NCI-H2196 treated with DMSO at 0.1 percent for 48 hours (cell line): ENCODE data around the gene NAA38.

ENCODE experiments used
- DNase-seq: peaks from one replicate; lab custom pipeline; 2025; ENCODE audit not compliant: unreplicated experiment; lab: John Stamatoyannopoulos, UW

The NAA38 gene

DNA sequence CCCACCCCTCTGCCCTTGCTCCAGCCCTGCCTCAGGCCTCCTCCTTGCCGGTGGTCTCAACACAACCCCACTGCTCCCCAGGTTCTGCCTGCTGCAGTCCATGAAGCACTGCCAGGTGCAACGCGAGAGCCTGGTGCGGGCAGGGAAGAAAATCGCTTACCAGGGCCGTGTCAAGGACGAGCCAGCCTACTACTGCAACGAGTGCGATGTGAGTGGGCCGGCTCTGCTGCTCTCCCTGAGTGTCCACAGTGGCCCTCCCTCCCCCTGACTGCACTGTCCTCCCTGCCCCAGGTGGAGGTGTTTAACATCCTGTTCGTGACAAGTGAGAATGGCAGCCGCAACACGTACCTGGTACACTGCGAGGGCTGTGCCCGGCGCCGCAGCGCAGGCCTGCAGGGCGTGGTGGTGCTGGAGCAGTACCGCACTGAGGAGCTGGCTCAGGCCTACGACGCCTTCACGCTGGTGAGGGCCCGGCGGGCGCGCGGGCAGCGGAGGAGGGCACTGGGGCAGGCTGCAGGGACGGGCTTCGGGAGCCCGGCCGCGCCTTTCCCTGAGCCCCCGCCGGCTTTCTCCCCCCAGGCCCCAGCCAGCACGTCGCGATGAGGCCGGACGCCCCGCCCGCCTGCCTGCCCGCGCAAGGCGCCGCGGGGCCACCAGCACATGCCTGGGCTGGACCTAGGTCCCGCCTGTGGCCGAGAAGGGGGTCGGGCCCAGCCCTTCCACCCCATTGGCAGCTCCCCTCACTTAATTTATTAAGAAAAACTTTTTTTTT lies 4.3 kb downstream of the NAA38 start:
- DNase-seq, result no peak

DNA sequence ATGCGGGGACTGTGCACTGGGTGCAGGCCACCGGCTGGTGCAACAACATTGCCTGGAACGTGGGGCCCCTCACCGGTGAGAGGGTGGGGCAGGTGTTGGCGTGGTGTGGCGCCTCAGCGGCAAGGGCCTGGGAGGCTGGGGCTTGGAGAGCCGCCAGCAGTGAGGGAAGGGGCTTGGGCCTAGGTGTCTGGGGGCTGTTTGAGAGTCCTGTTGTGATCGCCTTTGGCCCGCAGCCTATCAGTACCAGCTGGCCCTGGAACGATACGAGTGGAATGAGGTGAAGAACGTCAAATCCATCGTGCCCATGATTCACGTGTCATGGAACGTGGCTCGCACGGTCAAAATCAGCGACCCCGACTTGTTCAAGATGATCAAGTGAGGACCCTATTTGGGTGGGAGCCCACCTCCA lies 5.1 kb downstream of the NAA38 start:
- no peak for DNase-seq

DNA sequence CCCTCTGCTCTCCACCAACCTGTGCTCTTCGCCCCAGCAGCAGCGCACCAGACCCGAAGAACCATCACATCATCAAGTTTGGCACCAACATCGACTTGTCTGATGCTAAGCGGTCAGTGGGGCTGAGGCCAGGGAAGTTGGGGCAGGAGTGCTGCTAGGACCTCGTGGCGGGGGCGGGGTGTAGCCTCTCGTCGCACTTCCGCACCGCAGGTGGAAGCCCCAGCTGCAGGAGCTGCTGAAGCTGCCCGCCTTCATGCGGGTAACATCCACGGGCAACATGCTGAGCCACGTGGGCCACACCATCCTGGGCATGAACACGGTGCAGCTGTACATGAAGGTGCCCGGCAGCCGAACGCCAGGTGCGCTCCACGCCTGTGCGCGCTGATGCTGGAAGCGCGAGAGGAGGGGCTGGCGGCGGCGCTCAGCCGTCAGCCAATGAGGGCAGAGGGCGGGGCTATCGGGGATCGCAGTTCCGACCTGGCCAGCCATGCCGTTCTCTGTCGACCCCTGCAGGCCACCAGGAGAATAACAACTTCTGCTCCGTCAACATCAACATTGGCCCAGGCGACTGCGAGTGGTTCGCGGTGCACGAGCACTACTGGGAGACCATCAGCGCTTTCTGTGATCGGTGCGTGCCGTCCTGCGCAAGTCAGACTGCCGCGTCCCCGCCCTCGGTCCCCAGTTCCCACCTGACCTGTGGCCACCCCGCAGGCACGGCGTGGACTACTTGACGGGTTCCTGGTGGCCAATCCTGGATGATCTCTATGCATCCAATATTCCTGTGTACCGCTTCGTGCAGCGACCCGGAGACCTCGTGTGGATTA lies 5.7 kb downstream of the NAA38 start:
- peak; percentile 60 for DNase-seq

DNA sequence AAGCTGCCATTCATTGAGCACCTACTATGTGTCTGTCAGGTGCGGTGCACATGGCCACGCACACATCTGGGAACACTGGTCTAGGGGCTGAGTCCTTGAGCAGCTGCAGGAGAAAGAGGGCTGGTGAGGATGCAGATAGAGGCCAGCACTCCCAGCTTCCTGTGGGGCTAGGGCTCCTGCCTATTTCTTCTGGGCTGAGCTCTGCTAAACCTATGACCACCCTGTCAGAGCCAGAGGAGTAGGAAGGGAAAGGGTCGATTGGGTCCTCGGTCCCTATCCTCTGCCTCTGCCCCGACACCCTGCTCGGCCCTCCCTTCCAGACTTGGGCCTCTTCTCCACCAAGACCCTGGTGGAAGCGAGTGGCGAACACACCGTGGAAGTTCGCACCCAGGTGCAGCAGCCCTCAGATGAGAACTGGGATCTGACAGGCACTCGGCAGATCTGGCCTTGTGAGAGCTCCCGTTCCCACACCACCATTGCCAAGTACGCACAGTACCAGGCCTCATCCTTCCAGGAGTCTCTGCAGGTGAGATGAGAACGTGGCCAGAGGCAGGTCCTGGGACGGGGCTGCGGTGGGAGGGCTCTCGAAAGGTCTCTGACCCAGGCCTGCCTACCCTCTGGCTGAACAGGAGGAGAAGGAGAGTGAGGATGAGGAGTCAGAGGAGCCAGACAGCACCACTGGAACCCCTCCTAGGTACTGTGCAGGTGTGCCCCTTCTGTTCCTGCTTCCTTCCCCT lies 6.5 kb downstream of the NAA38 start:
- no peak for DNase-seq

DNA sequence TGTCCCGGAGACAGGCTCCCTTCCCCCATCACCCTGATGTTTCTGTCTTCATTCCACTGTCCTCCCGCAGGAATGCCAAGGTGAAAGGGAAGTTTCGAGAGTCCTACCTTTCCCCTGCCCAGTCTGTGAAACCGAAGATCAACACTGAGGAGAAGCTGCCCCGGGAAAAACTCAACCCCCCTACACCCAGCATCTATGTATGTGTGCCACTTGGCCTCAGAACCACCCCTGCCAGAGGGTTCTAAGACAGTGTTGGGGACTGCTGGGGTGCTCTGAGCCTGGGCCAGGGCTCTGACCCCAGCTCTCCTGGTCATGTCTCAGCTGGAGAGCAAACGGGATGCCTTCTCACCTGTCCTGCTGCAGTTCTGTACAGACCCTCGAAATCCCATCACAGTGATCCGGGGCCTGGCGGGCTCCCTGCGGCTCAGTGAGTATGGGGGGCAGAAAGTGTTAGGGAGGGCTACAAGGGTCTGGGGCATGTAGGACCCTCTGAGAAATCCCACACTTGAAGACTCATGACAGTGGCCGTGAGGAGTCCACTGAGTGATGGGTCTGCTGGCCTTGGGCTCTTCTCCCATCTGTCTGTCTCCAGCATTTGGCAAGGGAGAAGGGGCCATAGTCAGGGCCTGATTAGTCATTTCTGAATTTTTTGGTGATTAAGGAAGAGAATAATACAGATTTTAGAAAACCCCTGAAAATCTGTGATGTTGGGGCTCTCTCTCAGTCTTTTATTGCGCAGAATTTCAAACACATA lies 7.4 kb downstream of the NAA38 start:
- DNase-seq, result no peak

DNA sequence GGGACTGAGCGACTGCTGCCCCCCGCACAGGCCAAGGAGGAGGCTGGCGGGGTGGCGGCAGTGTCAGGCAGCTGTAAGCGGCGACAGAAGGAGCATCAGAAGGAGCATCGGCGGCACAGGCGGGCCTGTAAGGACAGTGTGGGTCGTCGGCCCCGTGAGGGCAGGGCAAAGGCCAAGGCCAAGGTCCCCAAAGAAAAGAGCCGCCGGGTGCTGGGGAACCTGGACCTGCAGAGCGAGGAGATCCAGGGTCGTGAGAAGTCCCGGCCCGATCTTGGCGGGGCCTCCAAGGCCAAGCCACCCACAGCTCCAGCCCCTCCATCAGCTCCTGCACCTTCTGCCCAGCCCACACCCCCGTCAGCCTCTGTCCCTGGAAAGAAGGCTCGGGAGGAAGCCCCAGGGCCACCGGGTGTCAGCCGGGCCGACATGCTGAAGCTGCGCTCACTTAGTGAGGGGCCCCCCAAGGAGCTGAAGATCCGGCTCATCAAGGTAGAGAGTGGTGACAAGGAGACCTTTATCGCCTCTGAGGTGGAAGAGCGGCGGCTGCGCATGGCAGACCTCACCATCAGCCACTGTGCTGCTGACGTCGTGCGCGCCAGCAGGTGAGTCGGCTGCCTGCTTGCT lies 8.1 kb downstream of the NAA38 start:
- DNase-seq, result no peak

DNA sequence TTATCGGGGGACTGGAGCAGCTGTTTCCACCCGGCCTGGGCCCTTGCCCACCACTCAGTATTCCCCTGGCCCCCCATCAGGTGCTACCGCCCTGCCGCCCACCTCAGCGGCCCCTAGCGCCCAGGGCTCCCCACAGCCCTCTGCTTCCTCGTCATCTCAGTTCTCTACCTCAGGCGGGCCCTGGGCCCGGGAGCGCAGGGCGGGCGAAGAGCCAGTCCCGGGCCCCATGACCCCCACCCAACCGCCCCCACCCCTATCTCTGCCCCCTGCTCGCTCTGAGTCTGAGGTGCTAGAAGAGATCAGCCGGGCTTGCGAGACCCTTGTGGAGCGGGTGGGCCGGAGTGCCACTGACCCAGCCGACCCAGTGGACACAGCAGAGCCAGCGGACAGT lies 8.6 kb downstream of the NAA38 start:
- no peak for DNase-seq

DNA sequence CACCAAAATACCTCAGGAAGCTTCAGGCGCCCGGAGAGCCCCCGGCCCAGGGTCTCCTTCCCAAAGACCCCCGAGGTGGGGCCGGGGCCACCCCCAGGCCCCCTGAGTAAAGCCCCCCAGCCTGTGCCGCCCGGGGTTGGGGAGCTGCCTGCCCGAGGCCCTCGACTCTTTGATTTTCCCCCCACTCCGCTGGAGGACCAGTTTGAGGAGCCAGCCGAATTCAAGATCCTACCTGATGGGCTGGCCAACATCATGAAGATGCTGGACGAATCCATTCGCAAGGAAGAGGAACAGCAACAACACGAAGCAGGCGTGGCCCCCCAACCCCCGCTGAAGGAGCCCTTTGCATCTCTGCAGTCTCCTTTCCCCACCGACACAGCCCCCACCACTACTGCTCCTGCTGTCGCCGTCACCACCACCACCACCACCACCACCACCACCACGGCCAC lies 9.2 kb downstream of the NAA38 start:
- DNase-seq, result no peak

DNA sequence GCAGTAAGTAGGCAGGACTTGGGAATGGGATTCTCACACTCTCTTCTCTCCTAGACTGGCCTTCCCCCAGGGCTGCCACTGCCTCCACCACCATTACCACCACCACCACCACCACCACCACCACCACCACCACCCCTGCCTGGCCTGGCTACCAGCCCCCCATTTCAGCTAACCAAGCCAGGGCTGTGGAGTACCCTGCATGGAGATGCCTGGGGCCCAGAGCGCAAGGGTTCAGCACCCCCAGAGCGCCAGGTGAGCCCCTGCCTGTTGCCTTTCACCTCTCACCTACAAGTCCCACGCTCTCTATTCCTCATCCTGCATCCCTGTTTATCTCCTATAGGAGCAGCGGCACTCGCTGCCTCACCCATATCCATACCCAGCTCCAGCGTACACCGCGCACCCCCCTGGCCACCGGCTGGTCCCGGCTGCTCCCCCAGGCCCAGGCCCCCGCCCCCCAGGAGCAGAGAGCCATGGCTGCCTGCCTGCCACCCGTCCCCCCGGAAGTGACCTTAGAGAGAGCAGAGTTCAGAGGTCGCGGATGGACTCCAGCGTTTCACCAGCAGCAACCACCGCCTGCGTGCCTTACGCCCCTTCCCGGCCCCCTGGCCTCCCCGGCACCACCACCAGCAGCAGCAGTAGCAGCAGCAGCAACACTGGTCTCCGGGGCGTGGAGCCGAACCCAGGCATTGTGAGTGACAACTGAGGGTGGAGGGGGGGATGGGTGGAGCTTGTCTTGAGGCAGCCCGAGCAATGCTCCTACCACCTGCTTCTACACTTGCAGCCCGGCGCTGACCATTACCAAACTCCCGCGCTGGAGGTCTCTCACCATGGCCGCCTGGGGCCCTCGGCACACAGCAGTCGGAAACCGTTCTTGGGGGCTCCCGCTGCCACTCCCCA lies 10.3 kb downstream of the NAA38 start:
- DNase-seq, result no peak

DNA sequence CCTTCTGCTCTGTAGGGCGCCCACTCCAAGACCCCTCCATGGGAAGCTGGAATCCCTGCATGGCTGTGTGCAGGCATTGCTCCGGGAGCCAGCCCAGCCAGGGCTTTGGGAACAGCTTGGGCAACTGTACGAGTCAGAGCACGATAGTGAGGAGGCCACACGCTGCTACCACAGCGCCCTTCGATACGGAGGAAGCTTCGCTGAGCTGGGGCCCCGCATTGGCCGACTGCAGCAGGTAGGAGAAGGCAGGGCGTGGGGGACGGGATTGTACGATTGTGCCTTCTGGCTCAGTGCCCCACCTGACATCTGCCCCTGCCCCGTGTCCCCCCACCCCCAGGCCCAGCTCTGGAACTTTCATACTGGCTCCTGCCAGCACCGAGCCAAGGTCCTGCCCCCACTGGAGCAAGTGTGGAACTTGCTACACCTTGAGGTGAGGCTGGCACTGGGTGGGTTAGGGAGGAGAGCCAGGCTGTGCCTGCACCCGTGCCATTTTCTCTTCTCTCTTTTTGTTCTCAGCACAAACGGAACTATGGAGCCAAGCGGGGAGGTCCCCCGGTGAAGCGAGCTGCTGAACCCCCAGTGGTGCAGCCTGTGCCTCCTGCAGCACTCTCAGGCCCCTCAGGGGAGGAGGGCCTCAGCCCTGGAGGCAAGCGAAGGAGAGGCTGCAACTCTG lies 11.2 kb downstream of the NAA38 start:
- no peak for DNase-seq

DNA sequence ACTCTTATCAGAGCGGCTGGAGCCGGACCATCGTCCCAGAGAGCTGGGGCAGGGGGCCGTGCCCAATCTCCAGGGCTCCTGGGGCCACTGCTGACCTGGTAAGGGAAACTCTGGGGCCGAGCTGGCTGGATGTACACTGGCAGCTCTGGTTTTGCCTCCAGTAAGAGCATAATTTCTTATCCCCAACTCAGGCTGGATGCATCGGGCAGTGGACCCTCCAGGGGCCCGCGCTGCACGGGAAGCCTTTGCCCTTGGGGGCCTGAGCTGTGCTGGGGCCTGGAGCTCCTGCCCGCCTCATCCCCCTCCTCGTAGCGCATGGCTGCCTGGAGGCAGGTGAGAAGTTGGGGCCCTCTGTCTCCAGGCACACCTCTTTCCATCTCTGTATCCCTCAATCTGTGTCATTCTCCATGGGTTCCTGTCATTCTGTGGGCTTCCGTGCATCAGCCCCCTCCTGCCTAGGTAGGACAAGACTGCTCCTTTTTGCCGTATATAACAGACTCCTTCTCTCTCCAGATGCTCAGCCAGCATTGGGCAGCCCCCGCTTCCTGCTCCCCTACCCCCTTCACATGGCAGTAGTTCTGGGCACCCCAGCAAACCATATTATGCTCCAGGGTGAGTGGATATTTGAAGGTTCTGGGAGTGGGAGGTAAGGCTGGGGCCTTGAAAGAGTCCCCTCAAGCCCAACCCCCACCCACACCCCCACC lies 11.8 kb downstream of the NAA38 start:
- no peak for DNase-seq

DNA sequence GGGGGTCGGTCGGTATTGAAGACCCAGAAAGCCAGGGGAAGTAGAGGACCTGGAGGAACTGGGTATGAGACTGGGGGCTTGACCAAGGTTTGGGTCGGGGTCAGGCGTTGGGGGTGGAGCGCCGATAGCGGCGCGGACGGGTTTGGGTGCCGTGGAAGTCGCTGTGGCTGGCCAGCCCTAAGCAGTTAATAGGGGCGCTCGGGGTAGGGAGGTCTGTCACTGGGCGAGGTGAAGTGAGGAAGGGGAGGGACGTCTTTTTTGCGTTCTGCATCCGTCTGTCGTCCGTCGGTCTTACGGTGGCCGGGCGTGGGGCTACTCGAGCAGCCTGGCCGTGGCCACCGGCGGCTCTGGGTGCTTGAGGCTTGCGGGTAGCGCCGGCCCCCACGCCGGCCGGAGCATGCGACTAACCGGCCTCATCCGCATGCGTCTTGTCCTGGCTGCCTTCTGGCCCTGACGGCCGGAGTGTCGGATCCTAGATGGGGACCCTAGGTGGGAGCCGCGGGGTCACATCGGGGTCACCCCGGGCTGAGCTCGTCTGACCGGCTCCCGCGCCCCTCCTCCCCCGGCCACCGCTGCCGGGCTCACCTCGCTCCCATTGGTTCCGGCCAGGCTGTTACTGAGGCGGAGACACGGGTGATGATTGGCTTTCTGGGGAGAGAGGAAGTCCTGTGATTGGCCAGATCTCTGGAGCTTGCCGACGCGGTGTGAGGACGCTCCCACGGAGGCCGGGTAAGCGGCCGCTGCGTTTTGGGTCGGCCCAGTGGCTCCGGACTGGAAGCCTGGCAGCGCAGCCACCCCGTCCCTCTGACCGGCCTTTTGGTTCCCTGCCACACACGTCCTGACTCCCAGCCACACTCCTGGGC lies 12.8 kb downstream of the NAA38 start:
- DNase-seq, result peak; percentile 70

DNA sequence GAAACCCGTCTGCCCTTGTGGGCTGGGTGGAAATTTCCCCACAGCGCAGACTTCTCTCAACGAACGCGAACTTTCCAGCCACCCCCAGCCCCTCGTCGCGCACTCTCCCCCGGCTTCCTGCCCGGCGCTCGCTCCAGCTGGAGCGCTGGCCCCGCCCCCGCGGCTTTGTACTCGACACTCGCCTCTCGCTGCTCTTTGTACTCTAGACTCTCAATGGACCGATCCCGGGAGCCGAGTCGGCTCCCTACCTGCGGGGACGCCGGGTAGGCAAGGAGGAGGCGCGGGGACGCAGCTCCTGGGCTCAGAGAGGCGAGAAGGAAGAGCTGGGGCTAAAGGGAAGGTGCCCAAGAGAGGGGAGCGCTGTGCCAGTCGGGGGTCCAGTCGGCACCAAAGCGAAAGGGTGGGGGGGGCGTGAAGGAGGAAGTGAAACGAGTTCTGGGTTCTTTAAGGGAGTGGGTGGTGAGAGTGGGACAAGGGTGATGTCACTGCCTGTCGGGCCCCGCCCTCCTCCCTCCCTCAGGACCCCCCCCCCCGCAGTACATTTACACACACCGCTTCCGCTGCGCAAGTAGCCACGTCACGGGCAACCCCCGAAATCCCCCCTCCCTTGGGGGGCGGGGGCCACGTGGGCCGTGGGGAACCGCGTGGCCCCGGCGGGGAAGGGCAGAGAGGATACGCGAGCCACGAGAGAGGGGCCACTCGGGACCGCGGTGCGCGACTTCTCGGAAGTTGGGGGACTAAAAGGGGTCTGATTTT lies 13.6 kb downstream of the NAA38 start:
- DNase-seq, result peak; percentile 37

DNA sequence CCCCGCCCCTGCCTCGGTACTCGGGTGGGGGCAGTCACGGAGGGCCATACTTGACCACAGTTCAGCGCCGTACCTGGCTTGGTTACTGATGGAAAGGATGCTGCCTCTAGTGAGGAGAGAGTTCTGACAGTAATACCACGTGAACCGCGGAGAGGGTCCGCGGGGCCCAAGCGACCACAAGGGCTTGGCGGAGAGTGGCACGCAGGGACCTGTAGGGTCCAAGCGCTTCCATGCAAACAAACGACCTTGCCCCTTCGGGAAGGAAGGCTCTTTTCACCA lies 14.2 kb downstream of the NAA38 start:
- DNase-seq, result no peak

DNA sequence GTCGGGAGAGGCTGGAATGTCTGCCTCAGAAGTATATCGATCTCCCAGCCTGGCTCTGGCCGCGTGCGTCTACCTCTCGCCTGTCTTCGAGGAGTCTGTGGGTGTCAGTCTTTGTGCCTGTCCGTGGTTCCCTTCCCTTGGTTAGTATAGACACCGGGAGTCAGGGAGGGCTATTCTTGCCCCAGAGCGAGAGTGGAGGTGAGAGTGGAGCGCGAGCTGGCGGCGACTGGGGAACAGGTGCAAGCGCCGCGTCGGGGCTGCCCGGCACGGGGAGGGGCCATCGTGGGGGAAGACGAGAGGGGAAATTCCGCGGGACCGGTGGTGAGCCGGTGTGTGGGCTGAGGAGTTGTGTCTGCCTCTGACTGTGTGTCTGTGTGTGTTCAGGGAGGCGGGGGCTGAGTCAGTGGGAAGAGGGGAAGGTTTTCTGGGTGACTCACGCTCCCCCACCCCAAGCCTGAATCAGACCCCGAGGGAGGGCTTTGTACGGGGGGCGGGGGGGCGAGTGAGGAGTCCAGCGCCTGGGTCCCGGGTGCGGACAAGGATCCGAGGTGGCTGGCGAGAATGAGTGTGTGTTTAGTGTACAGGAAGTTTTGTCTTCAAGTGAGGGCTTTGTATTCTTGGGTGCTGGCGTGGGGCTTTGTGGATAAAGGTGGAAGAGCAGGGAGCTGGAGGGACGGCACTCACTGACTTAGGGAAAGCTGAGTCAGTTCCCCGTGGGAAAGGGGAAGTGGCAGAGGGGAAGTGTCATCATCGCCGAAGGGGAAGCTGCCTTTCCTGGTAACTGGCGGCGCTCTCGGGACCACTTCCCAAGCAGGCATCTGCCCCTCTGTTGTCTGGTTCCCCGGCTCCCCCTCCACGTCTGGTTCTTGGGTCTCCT lies 14.7 kb downstream of the NAA38 start:
- DNase-seq, result no peak

DNA sequence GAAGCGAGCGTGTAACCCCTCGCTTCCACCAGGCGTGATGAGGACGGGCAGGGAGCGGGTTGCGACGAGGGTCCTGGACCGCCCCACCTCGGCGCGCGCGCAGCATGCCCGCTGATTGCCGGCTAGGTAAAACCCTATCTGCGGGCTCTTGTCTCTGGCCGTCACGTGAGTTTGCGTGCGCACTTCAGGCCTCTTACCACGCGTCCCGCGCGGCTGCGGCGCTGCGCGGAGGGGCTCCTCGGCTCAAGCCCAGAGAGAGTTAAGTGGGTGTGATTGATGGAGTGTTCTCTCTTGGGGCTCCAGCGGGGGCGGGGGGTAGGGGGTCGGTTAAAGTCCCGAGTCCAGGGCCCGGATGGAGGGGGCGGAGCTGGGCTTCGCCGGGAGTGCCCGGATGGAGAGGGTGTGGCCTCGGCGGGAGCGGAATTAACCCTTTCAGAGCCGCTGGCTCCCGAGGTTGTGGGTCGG lies 15.4 kb downstream of the NAA38 start:
- DNase-seq, result peak; percentile 69
